SK-N-SH treated with all-trans-retinoic acid at 6 μM for 48 hours (cell line): ENCODE results near the gene PTPRN2.

Experiments
- BACH2 ChIP-seq: fragments of 250-450 bp; sonication (Bioruptor Pico); IDR thresholded peaks from 2 replicates; pipeline ENCODE4 v1.9.0; 2021; ENCODE audit warnings: mild to moderate bottlenecking, borderline replicate concordance
- ESRRG ChIP-seq: fragments of 250-450 bp; sonication (Bioruptor Pico); IDR thresholded peaks from 2 replicates; pipeline ENCODE4 v1.6.1; 2021; ENCODE audit warnings: mild to moderate bottlenecking
- OSR1 ChIP-seq: fragments of 250-450 bp; sonication (Bioruptor Pico); IDR thresholded peaks from 2 replicates; pipeline ENCODE4 v1.8.0; 2022; ENCODE audit warnings: moderate library complexity, mild to moderate bottlenecking, inconsistent platforms
- PATZ1 ChIP-seq: fragments of 250-450 bp; sonication (Bioruptor Pico); IDR thresholded peaks from 2 replicates; pipeline ENCODE4 v1.8.0; 2020; ENCODE audit warnings: mild to moderate bottlenecking, moderate library complexity, borderline replicate concordance
- TOX ChIP-seq: fragments of 250-450 bp; sonication (Bioruptor Pico); IDR thresholded peaks from 2 replicates; pipeline ENCODE4 v1.8.0; 2021; ENCODE audit warnings: mild to moderate bottlenecking, moderate library complexity, borderline replicate concordance
- ZNF565 ChIP-seq: fragments of 450-650 bp; formaldehyde crosslinking; conservative IDR thresholded peaks from 2 replicates; pipeline ENCODE4 v1.5.0; 2020; ENCODE audit warnings: low read depth, mild to moderate bottlenecking, moderate library complexity
- ZNF70 ChIP-seq: fragments of 450-650 bp; formaldehyde crosslinking; IDR thresholded peaks from 2 replicates; pipeline ENCODE4 v1.5.0; 2020; ENCODE audit warnings: mild to moderate bottlenecking, moderate library complexity

GRCh38 chr7:157514746-157515145 is 1072.9 kb downstream of the PTPRN2 start:
- TF ChIP-seq ZNF70 (CRISPR knock-in tag) (no peak), ZNF565 (no peak), BACH2 (CRISPR knock-in tag) (no peak), ESRRG (CRISPR knock-in tag) (no peak), TOX (no peak), OSR1 (no peak), PATZ1 (CRISPR knock-in tag) (no peak)
